IPS-20b (cell line): ENCODE measurements around the gene RNLS.
"Not testable (repeated sequence)": the region's sequence is repeated elsewhere in the genome, so short reads cannot be mapped to it uniquely, and the experiment has no call there.

Experiments used
- H3K27ac ChIP-seq: one replicate; pipeline ENCODE4 v1.5.1; 2013; ENCODE audit warnings: low read length
- H3K27me3 ChIP-seq: 2 replicates; pipeline ENCODE4 v1.6.1; 2013; ENCODE audit warnings: mild to moderate bottlenecking, low read length, inconsistent platforms; ENCODE audit not compliant: insufficient read depth
- H3K36me3 ChIP-seq: 2 replicates; pipeline ENCODE4 v1.6.1; 2013; ENCODE audit warnings: low read depth, mild to moderate bottlenecking, inconsistent platforms, low read length, moderate library complexity; ENCODE audit not compliant: insufficient read depth
- H3K4me1 ChIP-seq: 2 replicates; pipeline ENCODE4 v1.6.1; 2013; ENCODE audit warnings: mild to moderate bottlenecking, control low read depth, inconsistent platforms, low read length, moderate library complexity; ENCODE audit not compliant: insufficient read depth
- H3K4me3 ChIP-seq: 2 replicates; pipeline ENCODE4 v1.5.1; 2013; ENCODE audit warnings: mild to moderate bottlenecking, low read length, inconsistent platforms
- H3K9ac ChIP-seq: 2 replicates; pipeline ENCODE4 v1.6.1; 2013; ENCODE audit warnings: low read depth, mild to moderate bottlenecking, inconsistent platforms, low read length, moderate library complexity
- H3K9me3 ChIP-seq: 2 replicates; pipeline ENCODE4 v1.6.1; 2013; ENCODE audit warnings: mild to moderate bottlenecking, low read depth, low read length, inconsistent platforms; ENCODE audit not compliant: insufficient read depth

Gene RNLS

DNA sequence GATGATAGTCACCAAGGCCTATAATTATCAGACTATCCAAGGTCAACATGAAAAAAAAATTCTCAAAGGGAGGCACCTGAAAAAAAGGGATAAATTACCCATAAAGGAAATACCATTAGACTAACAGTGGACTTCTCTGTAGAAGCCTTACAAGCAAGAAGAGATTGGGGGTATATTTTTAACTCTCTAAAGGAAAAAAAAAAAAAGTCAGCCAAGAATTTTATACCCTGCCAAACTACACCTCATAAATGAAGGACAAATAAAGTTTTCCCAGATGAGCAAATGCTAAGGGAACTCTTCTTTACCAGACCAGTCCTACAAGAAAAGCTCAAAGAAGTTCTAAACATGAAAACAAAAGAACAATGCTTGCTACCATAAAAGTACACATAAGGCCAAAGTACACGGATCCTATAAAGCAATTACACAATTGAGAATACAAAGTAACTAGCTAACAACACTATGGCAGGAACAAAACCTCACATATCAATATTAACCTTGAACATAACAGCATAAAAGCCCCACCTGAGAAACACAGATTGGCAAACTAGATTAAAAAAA, 263.1 kb downstream of the RNLS start:
- H3K4me3 ChIP-seq = no peak overlapping the region
- no peaks in the 10 kb centered on the region for H3K36me3 ChIP-seq
- no peak overlapping the region for H3K27ac ChIP-seq
- peaks cover 15% of the 10 kb centered on the region; the same call in 1 of the 2 replicates for H3K9me3 ChIP-seq
- H3K9ac ChIP-seq = no peak overlapping the region
- H3K4me1 ChIP-seq = no peaks in the 10 kb centered on the region
- no peaks in the 10 kb centered on the region for H3K27me3 ChIP-seq

GRCh38 chr10:88318803-88319202, 264.3 kb downstream of the RNLS start:
- Histone ChIP-seq H3K36me3 (no peaks in the 10 kb centered on the region), H3K9me3 (peaks cover 15% of the 10 kb centered on the region; the same call in 1 of the 2 replicates), H3K27ac (no peak overlapping the region), H3K9ac (no peak overlapping the region), H3K4me1 (no peaks in the 10 kb centered on the region), H3K27me3 (no peaks in the 10 kb centered on the region), H3K4me3 (no peak overlapping the region)

- no peak overlapping the region for H3K9ac ChIP-seq
- no peaks in the 10 kb centered on the region for H3K4me1 ChIP-seq
- peaks cover 15% of the 10 kb centered on the region; the same call in 1 of the 2 replicates for H3K9me3 ChIP-seq
- no peak overlapping the region for H3K27ac ChIP-seq
- no peak overlapping the region for H3K4me3 ChIP-seq
- H3K27me3 ChIP-seq = no peaks in the 10 kb centered on the region
- H3K36me3 ChIP-seq = no peaks in the 10 kb centered on the region
Observed at GRCh38 chr10:88317099-88317498, 266.0 kb downstream of the RNLS start.

DNA sequence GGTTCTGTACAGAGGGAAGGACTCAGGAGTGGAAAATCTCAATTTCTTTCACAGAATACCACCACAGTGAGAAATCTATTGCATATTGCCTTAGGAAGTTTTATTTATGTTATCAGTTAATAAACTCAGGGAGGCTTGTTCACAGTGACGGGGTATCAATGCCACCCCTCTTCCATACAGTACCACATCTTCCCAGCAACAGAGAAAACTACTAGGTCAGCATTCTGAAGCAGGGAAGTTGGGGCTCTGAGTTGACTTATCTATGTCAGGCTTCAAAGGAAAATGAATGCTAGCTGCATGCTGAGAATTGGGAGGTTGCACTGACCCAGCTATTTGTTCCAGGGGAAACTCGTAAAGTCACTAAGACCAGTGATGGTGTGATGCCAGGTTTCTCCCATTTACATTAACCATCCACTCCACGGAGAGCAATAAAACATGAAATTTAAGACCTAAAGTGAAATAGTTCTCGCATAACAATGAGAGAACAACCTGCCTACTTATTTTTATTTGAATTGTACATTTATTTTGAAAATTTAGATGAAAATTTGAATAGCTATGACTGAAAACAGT, 266.7 kb downstream of the RNLS start:
- H3K4me1 ChIP-seq = no peaks in the 10 kb centered on the region
- no peak overlapping the region for H3K9ac ChIP-seq
- H3K9me3 ChIP-seq = peaks cover 15% of the 10 kb centered on the region; the same call in 1 of the 2 replicates
- no peaks in the 10 kb centered on the region for H3K36me3 ChIP-seq
- H3K4me3 ChIP-seq = no peak overlapping the region
- no peak overlapping the region for H3K27ac ChIP-seq
- no peaks in the 10 kb centered on the region for H3K27me3 ChIP-seq

DNA sequence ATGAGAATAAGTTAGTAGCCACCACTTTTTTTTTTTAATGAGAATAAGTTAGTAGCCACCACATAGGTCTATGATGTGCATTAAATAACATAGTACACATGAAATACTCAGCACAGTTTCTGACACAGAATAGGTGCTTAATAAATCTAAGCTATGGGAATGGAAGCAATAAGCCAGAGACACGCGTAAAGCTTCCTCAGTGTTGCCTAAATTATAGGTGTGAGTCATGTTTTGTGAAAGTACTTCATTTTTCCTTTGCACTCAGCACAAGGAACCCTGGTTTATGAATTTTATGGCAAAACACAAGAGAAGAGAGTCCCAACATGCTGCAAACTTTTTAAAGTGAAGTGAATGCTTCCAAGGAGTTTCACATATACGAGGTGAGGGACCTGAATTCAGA, 267.4 kb downstream of the RNLS start:
- H3K27me3 ChIP-seq = no peaks in the 10 kb centered on the region
- no peak overlapping the region for H3K9ac ChIP-seq
- no peak overlapping the region for H3K4me3 ChIP-seq
- H3K36me3 ChIP-seq = no peaks in the 10 kb centered on the region
- peaks cover 15% of the 10 kb centered on the region; the same call in 1 of the 2 replicates for H3K9me3 ChIP-seq
- H3K27ac ChIP-seq = no peak overlapping the region
- H3K4me1 ChIP-seq = no peaks in the 10 kb centered on the region

DNA sequence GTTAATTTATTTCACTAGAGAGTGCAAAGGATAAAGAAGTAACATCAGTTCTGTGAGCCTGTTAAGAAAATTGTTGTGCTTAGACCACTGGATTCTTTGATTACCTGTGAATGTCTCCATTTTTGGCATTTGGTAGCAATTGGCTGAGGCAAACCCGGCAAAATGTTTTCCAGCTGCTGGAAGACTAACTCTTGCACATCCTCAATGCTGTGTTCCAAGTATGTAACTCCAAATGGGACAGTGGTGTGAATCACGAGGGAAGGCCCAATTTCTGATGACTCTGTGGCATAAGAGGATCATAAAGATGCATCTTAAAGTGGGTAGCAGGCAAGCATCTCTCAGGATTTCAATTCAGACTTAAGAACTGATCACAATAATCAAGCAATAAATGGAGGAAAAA, 268.8 kb downstream of the RNLS start:
- Histone ChIP-seq H3K4me1 (no peaks in the 10 kb centered on the region), H3K27ac (no peak overlapping the region), H3K9ac (no peak overlapping the region), H3K27me3 (no peaks in the 10 kb centered on the region), H3K4me3 (no peak overlapping the region), H3K9me3 (peaks cover 7% of the 10 kb centered on the region; the same call in 1 of the 2 replicates), H3K36me3 (no peaks in the 10 kb centered on the region)

GRCh38 chr10:88313878-88314277, 269.2 kb downstream of the RNLS start:
- Histone ChIP-seq H3K9ac (no peak overlapping the region), H3K4me3 (no peak overlapping the region), H3K9me3 (peaks cover 2% of the 10 kb centered on the region; the same call in 1 of the 2 replicates), H3K27ac (no peak overlapping the region), H3K27me3 (no peaks in the 10 kb centered on the region), H3K36me3 (no peaks in the 10 kb centered on the region), H3K4me1 (no peaks in the 10 kb centered on the region)

- Histone ChIP-seq H3K4me3 (no peak overlapping the region), H3K9ac (no peak overlapping the region), H3K27ac (no peak overlapping the region), H3K27me3 (no peaks in the 10 kb centered on the region), H3K36me3 (no peaks in the 10 kb centered on the region), H3K9me3 (no peaks in the 10 kb centered on the region), H3K4me1 (no peaks in the 10 kb centered on the region)
Observed at GRCh38 chr10:88312855-88313254, 270.3 kb downstream of the RNLS start.

- Histone ChIP-seq H3K4me1 (no peaks in the 10 kb centered on the region), H3K36me3 (no peaks in the 10 kb centered on the region)
Observed at GRCh38 chr10:88311264-88311663, 271.9 kb downstream of the RNLS start.

GRCh38 chr10:88309365-88309764, 273.8 kb downstream of the RNLS start:
- no peak overlapping the region for H3K4me3 ChIP-seq
- H3K27me3 ChIP-seq = no peaks in the 10 kb centered on the region
- H3K9me3 ChIP-seq = no peaks in the 10 kb centered on the region
- H3K9ac ChIP-seq = no peak overlapping the region
- no peaks in the 10 kb centered on the region for H3K4me1 ChIP-seq
- H3K36me3 ChIP-seq = no peaks in the 10 kb centered on the region
- no peak overlapping the region for H3K27ac ChIP-seq

More at GRCh38 chr10:88311264-88311663, 271.9 kb downstream of the RNLS start:
- Histone ChIP-seq H3K27ac (no peak overlapping the region), H3K27me3 (no peaks in the 10 kb centered on the region), H3K4me3 (no peak overlapping the region), H3K9ac (no peak overlapping the region), H3K9me3 (no peaks in the 10 kb centered on the region)

DNA sequence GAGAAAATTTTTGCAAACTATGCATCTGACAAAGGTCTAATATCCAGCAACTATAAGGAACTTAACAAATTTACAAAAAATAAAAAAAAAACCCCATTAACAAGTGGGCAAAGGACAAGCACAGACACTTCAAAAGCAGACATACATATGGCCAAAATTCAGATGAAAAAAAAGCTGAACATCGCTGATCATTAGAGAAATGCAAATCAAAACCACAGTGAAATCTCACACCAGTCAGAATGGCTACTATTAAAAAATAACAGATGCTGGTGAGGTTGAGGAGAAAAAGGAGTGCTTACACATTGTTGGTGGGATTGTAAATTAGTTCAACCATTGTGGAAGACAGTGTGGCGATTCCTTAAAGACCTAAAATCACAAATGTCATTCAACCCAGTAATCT, 274.8 kb downstream of the RNLS start:
- H3K9me3 ChIP-seq, H3K9ac ChIP-seq, H3K36me3 ChIP-seq, H3K27me3 ChIP-seq, H3K27ac ChIP-seq, H3K4me3 ChIP-seq, H3K4me1 ChIP-seq: not testable (repeated sequence)

GRCh38 chr10:88299787-88300186, 283.3 kb downstream of the RNLS start:
- H3K27me3 ChIP-seq = no peaks in the 10 kb centered on the region
- H3K9me3 ChIP-seq = no peaks in the 10 kb centered on the region
- no peaks in the 10 kb centered on the region for H3K4me1 ChIP-seq
- no peak overlapping the region for H3K27ac ChIP-seq
- H3K4me3 ChIP-seq = no peak overlapping the region
- no peaks in the 10 kb centered on the region for H3K36me3 ChIP-seq
- no peak overlapping the region for H3K9ac ChIP-seq
